GM23338 (cell line): Measurements from ENCODE around the gene PPP2R5E. TPM values are rescaled to one million over a fixed set of nuclear protein-coding genes. Genes with fewer than 3 reads are reported as not detected.

Experiments used
- ATAC-seq: fragments of 200-7000 bp; cut with Tn5 transposase; 3 replicates; pipeline ENCODE4 v1.9.1; 2020
- DNase-seq: peaks from one replicate; pipeline ENCODE4 v3.0.0-alpha.2; 2015; ENCODE audit warnings: low spot score
- H2AFZ ChIP-seq: fragments of 200-600 bp; sonication (generic); 2 replicates; pipeline ENCODE4 v1.8.0; 2016; ENCODE audit warnings: antibody characterized with exemption, mild to moderate bottlenecking, moderate library complexity
- H3F3A ChIP-seq: fragments of 200-600 bp; sonication (generic); replicated peaks from 2 replicates; pipeline ENCODE4 v1.8.0; 2017; ENCODE audit warnings: antibody characterized with exemption, mixed run types, low read depth
- H3K27ac ChIP-seq: fragments of 200-600 bp; sonication (generic); 2 replicates; pipeline ENCODE4 v1.6.1; 2016; ENCODE audit warnings: low read depth
- H3K27me3 ChIP-seq: fragments of 200-600 bp; sonication (generic); 2 replicates; pipeline ENCODE4 v1.8.0; 2016; ENCODE audit warnings: mild to moderate bottlenecking, mixed run types, moderate library complexity; ENCODE audit not compliant: insufficient read depth
- H3K36me3 ChIP-seq: fragments of 200-600 bp; sonication (generic); 2 replicates; pipeline ENCODE4 v1.8.0; 2016; ENCODE audit warnings: mild to moderate bottlenecking; ENCODE audit not compliant: insufficient read depth
- H3K4me1 ChIP-seq: fragments of 200-600 bp; sonication (generic); 2 replicates; pipeline ENCODE4 v1.8.0; 2016; ENCODE audit warnings: mild to moderate bottlenecking, moderate library complexity; ENCODE audit not compliant: insufficient read depth
- H3K4me2 ChIP-seq: fragments of 200-600 bp; sonication (generic); 2 replicates; pipeline ENCODE4 v1.7.1; 2017; ENCODE audit warnings: mixed run types
- H3K4me3 ChIP-seq: fragments of 200-600 bp; sonication (generic); 2 replicates; pipeline ENCODE4 v1.6.1; 2016; ENCODE audit warnings: mixed run types
- H3K79me2 ChIP-seq: fragments of 200-600 bp; sonication (generic); replicated peaks from 2 replicates; pipeline ENCODE4 v1.8.0; 2017; ENCODE audit warnings: mild to moderate bottlenecking; ENCODE audit not compliant: insufficient read depth
- H3K9me2 ChIP-seq: fragments of 200-600 bp; sonication (generic); 2 replicates; pipeline ENCODE4 v1.8.0; 2017; ENCODE audit not compliant: insufficient read depth
- H4K20me1 ChIP-seq: fragments of 200-600 bp; sonication (generic); replicated peaks from 2 replicates; pipeline ENCODE4 v1.8.0; 2017; ENCODE audit warnings: mild to moderate bottlenecking; ENCODE audit not compliant: insufficient read depth
- H3K27ac Mint-ChIP-seq: 2 replicates; pipeline ENCODE4 v1.8.0; 2020; ENCODE audit warnings: inconsistent platforms, mild to moderate bottlenecking, moderate library complexity, mixed read lengths
- H3K27me3 Mint-ChIP-seq: 3 replicates; pipeline ENCODE4 v1.8.0; 2022; ENCODE audit warnings: low read depth, mild to moderate bottlenecking, moderate library complexity, mixed read lengths, inconsistent platforms; ENCODE audit not compliant: insufficient read depth, poor library complexity
- H3K36me3 Mint-ChIP-seq: 3 replicates; pipeline ENCODE4 v1.8.0; 2021; ENCODE audit warnings: low read depth, mild to moderate bottlenecking, inconsistent platforms, moderate library complexity, mixed read lengths
- H3K4me1 Mint-ChIP-seq: 3 replicates; pipeline ENCODE4 v1.8.0; 2020; ENCODE audit warnings: mild to moderate bottlenecking, inconsistent platforms, mixed read lengths
- H3K4me3 Mint-ChIP-seq: 3 replicates; pipeline ENCODE4 v1.8.0; 2021; ENCODE audit warnings: moderate library complexity, mild to moderate bottlenecking, inconsistent platforms, mixed read lengths
- H3K9me3 Mint-ChIP-seq: 3 replicates; pipeline ENCODE4 v1.8.0; 2020; ENCODE audit warnings: moderate library complexity, mild to moderate bottlenecking, inconsistent platforms, mixed read lengths
- CREB1 ChIP-seq: fragments of 250-450 bp; sonication (Bioruptor Pico); IDR thresholded peaks from 2 replicates; pipeline ENCODE4 v1.5.0; 2020; ENCODE audit warnings: low read depth, mild to moderate bottlenecking, moderate library complexity
- CTCF ChIP-seq, 2 experiments: fragments of 200-600 bp in 1 of 2; sonication (generic) in 1 of 2; conservative IDR thresholded peaks; 2 replicates each; pipeline versions ENCODE4 v1.5.1 to v1.6.1; 2016 to 2017; ENCODE audit warnings: antibody characterized with exemption in 2 of 2, low read depth in 2 of 2, mild to moderate bottlenecking in 2 of 2, moderate library complexity in 1 of 2
- ETS1 ChIP-seq: IDR thresholded peaks from 2 replicates; pipeline ENCODE4 v1.6.1; 2016; ENCODE audit warnings: antibody characterized with exemption
- EZH2phosphoT487 ChIP-seq: fragments of 200-600 bp; sonication (generic); IDR thresholded peaks from one replicate; pipeline ENCODE4 v1.8.1; 2018; ENCODE audit warnings: antibody characterized with exemption; ENCODE audit not compliant: unreplicated experiment
- JUNB ChIP-seq: IDR thresholded peaks from one replicate; pipeline ENCODE4 v1.6.1; 2016; ENCODE audit warnings: antibody characterized with exemption; ENCODE audit not compliant: unreplicated experiment
- NANOG ChIP-seq: IDR thresholded peaks from 2 replicates; pipeline ENCODE4 v1.6.1; 2016; ENCODE audit warnings: antibody characterized with exemption, borderline replicate concordance
- REST ChIP-seq: IDR thresholded peaks from one replicate; pipeline ENCODE4 v1.6.1; 2018; ENCODE audit warnings: antibody characterized with exemption; ENCODE audit not compliant: unreplicated experiment
- STAT1 ChIP-seq: IDR thresholded peaks from one replicate; pipeline ENCODE4 v1.6.1; 2016; ENCODE audit warnings: antibody characterized with exemption; ENCODE audit not compliant: unreplicated experiment
- polyA plus RNA-seq: library from polyadenylated mRNA; unstranded; fragments of >200 nt; fragmentation: Nextera tagmentation; extraction: Ambion mirVana; gene quantifications from 2 replicates; pipeline ENCODE4 v1.2.1, GENCODE V29; 2016
- total RNA-seq: library from RNA; depleted of rRNA; stranded (reverse); fragments of >200 nt; shearing (Covaris generic); gene quantifications from 2 replicates; pipeline ENCODE4 v1.2.3, GENCODE V29; 2014

PPP2R5E gene
- total and polyA plus RNA-seq, 2 experiments from 2014 or later = 40.9 to 45.5 TPM

GRCh38 chr14:63513756-63514155 lies 29.4 kb downstream of the PPP2R5E start:
- TF ChIP-seq ETS1 (no peak), NANOG (no peak), CTCF (conservative IDR thresholded peaks at IDR 0.05; ENCODE audit: low read depth in 2 of 2) (no peak), CREB1 (no peak), JUNB (no peak), EZH2phosphoT487 (no peak)
- no peak overlapping the region for H3K4me3 Mint-ChIP-seq
- no peaks in the 10 kb centered on the region for H3K27me3 ChIP-seq

GRCh38 chr14:63512861-63513260 lies 30.3 kb downstream of the PPP2R5E start:
- no peak for ATAC-seq
- Histone ChIP-seq H2AFZ (no peak overlapping the region), H4K20me1 (peaks cover 52% of the 10 kb centered on the region), H3K79me2 (peaks cover 98% of the 10 kb centered on the region), H3K4me1 (peaks cover 23% of the 10 kb centered on the region), H3K27me3 (no peaks in the 10 kb centered on the region), H3K4me2 (no peak overlapping the region), H3K27ac (no peak overlapping the region), H3F3A (no peaks in the 10 kb centered on the region), H3K4me3 (no peak overlapping the region), H3K36me3 (0 out of 2 replicates have a peak, but pooled peaks cover 3% of the 10 kb centered on the region), H3K9me2 (no peaks in the 10 kb centered on the region)
- Mint-ChIP-seq H3K4me3 (no peak overlapping the region), H3K9me3 (no peaks in the 10 kb centered on the region), H3K36me3 (peaks cover 4% of the 10 kb centered on the region; the same call in 2 of the 3 replicates), H3K4me1 (peaks cover 24% of the 10 kb centered on the region), H3K27me3 (no peaks in the 10 kb centered on the region), H3K27ac (no peak overlapping the region; the same call in 1 of the 2 replicates)
- no peak for TF ChIP-seq REST
- no peak for TF ChIP-seq ETS1
- TF ChIP-seq STAT1 = no peak
- DNase-seq = no peak

More at GRCh38 chr14:63513756-63514155, 29.4 kb downstream of the PPP2R5E start:
- no peak overlapping the region for H3K4me3 ChIP-seq
- H3K4me1 ChIP-seq = peaks cover 23% of the 10 kb centered on the region
- peaks cover 98% of the 10 kb centered on the region for H3K79me2 ChIP-seq
- no peak for DNase-seq
- ATAC-seq = no peak; the same call in 1 of the 3 replicates
- H3K36me3 Mint-ChIP-seq = no peaks in the 10 kb centered on the region; the same call in 2 of the 3 replicates
- no peaks in the 10 kb centered on the region for H3K9me2 ChIP-seq
- no peak overlapping the region for H3K4me2 ChIP-seq
- 0 out of 2 replicates have a peak, but pooled peaks cover 3% of the 10 kb centered on the region for H3K36me3 ChIP-seq
- peaks cover 48% of the 10 kb centered on the region for H4K20me1 ChIP-seq
- 0 out of 2 replicates have a peak overlapping the region, but pooled peaks have one; percentile 2 for H3K27ac ChIP-seq
- no peak overlapping the region for H3K27ac Mint-ChIP-seq
- no peaks in the 10 kb centered on the region for H3K27me3 Mint-ChIP-seq
- H3K9me3 Mint-ChIP-seq = no peaks in the 10 kb centered on the region
- H3K4me1 Mint-ChIP-seq = peaks cover 18% of the 10 kb centered on the region
- H2AFZ ChIP-seq = no peak overlapping the region
- H3F3A ChIP-seq = no peaks in the 10 kb centered on the region
